HG03558 (cell line): ENCODE measurements around the gene RNF8.

Source experiments
- ATAC-seq: cut with Tn5 transposase; IDR thresholded peaks from one replicate; pipeline ENCODE4 v1.9.1; 2021; ENCODE audit warnings: moderate number of reproducible peaks; ENCODE audit not compliant: unreplicated experiment; ENCODE audit errors: extremely low read depth

RNF8 gene

DNA sequence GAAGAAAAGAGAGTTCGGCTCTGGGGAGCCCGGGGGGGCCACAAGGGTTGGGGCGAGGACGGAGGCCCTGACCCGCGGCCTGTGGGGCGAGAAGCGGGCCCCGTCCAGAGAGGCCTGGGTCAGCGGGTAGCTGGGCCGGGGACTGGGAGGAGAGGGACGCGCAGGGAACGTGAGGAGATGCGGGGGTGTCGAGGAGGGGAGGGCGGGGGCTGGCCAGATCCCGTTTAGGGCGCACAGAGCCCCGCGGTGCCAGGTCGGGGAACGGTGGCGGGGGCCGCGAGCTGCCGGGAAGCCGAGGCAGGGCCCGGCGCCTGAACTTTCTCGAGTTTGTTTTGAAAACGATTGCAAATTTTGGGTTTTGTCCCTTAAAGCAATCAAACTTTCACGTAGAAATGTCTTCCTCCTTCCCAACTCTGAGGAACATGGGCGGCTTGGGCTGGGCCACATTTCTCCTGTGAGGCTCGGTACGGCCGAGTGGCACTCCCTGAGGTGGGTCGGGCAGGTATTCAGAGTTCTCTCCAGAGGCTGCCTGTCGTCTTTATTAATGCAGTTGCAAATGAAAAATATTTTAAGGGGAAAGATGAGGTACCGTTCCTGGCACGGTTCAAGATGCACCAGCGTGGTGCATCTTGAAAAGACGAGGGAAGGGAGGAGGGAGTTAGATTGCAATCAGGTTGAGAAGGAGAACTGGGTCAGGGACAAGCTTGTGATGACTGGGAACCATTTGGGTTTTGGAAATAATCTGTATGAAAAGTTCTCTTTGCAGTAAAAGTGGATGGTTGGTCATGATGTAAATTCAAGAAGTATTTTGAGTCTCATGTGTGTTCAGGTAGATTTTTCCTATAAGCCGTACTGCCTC, 972 bp downstream of the RNF8 start:
- no peak for ATAC-seq

DNA sequence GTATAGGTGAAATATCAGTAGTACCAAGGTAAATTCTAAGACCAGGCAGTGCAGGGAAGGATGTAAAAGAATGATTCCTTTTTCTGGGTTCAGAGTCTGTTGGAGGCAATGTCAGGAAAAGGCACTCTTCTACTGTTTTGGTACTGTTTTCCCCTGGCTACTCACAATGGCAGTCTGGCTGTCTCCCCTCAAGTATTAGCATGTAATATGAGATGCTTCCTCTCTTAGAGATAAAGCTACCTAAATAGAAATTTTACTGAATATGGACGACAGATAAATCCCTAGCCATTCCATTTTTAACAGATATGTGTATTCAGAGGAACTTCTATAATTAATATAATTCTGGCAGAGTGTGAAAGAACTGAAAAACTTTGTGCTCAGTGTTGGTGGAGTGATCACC, 3.5 kb downstream of the RNF8 start:
- no peak for ATAC-seq

DNA sequence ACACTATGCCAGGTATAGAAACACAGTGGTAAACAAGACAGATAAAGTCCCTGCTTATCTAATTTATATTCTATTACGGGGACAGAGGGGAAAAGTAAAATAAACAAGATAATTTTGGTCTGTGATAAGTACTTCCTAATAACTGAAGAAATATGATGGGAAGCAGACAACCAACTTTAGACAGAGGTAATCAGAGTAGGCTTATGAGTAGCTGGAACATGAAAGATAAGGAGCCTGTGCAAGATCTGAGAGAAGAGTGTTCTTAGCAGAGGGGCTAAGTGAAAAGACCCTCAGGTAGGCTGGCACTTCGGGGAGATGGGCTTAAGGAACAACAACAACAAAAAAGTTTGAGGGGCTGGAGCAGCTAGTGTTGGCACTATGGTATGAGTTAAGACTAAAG, 4.1 kb downstream of the RNF8 start:
- ATAC-seq: no peak

DNA sequence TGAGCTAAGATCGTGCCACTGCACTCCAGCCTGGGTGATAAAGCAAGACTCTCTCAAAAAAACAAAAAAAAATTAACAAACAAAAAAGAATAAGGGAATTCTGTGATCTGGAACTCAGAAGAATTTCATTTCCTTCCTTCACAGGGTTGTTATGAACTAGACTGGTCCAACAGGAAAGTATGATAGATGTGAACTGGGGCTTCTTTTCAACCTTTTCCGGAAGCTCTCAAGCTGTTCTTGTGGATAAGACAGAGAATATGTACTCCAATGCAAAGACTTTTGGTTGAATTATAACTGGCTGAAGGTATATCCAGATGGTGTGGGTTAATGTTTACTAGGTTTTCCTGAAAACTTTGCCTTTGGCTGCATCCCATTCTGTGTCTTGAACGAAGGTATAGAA, 5.3 kb downstream of the RNF8 start:
- no peak for ATAC-seq

DNA sequence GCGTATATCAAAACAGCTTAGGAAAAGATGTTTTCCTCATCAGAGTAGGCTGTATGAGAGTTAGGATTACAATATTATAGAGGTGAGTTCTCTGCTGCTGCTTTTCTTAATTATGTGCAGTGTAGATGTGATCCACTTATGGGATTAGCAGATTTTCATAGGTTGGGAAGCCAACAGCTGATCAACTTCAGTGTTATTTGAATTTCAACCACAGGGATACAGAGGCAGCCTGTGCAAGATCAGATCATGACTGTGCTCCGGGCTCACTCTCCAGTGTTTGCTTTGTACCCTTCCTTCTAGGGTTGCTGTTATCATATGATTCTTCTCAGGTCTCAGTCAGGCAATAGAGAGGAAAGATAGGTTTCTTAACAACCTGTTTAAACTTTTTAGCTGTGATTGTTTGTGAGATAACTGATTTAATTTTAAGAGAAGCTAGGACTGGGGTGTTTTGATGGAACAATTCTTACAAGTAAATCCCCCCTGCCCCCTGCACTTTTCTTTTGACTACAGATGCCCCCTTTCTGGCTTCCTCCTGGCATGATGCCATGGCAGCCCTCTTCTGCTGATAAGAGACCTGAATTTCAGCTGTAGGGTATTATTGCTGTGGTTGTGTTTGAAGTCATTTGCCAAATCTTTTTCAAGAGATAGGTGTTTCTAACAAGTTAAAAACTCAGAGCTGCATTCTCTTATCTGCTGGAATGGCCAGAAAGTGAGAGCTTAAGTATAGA, 8.5 kb downstream of the RNF8 start:
- ATAC-seq: no peak

DNA sequence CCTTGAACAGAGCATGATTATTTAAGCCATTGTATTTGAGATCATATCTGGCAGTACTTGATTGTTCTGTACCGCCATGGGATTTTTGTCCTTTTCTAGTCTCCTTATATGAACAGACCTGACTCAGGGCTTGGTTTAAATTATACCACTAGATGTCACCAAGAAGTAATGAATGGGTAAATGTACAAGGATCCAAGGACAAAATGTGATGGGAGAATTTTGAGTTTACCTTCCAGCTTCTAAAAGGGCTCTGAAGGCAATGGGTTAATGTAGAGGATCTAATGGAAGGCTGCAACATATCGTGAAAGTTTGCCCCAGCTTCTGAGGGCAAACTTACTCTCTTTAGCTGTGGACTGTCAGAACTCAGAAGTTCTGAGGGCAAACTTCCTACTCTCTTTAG, 12.0 kb downstream of the RNF8 start:
- no peak for ATAC-seq

DNA sequence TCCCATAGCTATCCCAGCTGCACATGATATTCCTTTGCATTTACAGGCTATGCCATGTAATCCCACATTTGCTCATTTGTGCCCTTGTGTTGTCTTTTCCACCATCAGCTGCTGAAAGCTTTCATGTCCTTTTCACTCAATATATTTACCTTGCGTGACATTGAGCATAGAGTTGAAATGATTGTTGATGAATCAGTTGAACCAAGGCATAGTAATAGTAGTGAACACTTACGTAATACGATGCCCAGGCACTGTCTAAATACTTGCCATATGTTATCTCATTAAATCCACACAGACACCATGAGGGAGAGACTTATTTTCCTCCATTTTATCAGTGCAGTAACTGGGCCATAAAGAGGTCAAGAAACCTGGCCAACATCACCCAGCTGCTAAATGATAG, 13.1 kb downstream of the RNF8 start:
- ATAC-seq: no peak

DNA sequence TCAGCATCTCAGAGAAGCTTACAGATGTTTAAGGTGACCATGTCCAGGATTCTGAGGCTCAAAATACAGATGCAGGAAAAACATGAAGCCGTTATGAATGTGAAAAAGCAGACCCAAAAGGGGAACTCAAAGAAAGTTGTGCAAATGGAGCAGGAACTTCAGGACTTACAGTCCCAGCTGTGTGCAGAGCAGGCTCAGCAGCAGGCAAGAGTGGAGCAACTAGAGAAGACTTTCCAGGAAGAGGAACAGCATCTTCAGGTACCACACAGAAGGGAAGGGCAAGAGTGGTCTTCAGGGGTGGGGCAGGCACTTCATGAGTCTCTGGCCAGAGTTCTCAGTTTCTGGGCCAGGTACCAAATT, 15.2 kb downstream of the RNF8 start:
- ATAC-seq: no peak

DNA sequence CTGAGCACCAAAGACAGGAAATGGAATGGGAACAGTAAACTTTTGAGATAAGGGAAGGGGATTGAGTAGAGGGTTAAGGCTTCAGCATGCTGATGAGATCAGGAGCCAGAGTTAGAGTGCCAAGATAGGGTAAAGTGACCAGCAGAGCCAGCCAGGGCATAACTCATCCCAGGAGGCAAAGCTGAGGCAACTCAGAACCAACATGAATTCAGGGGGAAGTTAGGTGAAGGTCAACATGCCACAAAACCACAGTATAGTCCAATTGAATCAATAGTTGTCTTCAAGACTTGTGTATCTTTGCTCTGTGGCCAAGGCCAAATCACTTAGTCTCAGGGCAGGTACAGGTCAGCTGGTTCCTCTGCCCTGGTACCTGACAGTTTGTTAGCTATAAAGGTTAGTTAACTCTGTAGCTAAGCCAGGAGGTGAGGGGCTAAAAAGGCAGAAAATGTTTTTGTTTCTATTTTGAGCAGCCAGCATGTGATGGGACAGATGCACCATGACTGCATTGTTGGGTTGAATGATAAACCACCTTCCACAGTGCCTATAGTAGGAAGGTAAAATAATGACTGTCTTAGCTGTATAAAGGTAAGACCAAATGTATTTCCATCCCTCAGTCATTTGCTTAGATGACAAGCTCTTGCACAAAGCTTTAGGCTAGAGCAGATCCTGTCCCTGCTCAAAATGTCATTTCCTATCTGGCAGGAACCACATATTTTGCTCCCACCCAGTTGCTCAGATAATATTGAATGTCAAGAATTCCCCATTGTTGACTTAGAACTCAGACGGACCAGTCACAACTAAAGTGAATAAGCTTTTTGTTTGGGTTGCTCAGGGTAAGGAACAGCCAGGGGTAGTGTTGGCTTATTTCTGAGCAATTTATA, 15.8 kb downstream of the RNF8 start:
- no peak for ATAC-seq

DNA sequence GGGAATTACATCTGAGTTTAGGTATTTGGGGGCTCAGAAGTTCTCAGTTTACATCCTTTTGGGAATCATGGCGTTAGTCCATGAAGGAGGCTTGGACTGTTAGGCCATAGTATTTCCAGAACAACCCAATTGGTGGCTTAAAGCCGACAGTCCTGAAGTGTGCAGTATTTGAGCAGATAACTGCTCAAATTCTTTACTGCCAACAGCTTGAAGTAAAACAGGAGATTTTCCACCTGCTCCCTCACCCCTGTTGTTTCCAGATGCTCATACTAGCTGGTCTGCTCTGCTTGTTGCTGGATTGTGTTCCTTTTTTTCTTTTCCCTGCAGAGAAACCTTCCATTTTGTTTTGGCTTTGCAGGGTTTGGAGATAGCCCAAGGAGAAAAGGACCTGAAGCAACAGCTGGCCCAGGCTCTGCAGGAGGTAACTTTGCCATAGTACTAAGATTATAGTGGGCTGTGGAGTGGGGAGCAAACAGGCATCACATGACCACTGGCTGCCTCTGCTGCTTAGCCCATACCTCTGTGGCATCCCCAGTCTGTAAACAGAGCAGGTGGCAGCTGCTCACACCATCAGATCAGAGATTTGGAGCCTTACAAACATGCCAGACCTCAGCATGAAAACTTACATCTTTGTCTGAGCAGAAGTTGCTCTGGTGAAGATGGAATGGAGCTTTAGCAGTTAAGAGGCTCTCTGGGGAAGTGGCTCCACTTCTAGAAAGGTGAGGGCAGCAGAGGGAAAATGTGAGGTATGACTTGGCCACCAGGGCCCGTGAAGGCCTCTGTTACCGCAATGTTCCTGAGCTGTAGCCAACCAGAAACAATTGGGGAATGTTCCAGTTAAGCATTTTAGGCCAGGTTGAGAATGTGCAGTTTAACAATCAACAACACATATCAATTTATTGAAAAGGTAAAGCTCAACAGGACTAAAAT, 17.6 kb downstream of the RNF8 start:
- no peak for ATAC-seq

DNA sequence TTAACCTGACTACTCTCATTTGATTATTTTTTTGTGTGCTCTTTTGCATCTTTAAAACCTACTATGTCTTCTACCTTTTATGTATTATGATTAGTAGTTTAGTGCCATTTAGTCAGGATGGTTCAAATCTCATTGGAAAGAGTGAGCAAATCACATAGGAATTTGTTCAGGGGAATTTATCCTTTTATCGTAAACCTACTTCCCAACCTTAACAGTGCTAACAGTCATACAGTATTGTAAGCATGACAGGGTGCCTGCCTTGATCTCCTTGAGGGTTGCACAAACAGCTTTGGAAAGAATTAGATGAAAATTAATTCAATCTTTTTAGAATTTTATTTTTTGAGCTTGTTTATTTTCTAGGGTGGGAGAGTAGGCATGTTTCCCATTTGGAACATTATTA, 18.3 kb downstream of the RNF8 start:
- no peak for ATAC-seq

DNA sequence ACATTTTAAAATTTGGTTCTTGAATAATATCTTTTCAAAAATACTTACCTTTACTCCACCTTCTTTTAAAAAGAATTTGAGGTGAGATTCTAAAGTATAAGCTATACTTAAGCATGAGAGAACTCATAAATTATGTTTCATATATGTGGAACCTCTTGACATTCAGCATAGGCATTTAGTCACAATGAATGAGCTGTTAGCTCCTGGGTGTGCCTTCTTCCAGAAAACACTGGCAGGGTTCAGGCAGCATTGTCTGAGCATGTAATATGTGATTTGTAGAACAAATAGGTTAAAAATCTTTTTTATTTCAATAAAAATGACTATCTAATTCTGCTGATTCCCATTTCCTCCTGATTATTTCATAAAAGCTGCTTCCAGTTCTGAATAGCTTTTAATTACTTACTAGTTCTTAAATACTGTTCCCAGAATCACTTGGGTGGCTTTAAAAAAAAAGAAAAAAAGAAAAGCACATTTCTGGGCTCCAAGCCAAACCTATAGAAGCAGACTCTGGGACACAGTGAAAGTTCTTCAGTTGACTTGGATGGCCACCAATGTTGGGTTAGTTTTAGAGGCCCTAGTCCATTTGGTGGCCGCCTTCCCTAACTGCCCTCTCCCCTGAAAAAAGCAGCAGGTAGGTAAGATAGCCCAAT, 20.2 kb downstream of the RNF8 start:
- no peak for ATAC-seq

DNA sequence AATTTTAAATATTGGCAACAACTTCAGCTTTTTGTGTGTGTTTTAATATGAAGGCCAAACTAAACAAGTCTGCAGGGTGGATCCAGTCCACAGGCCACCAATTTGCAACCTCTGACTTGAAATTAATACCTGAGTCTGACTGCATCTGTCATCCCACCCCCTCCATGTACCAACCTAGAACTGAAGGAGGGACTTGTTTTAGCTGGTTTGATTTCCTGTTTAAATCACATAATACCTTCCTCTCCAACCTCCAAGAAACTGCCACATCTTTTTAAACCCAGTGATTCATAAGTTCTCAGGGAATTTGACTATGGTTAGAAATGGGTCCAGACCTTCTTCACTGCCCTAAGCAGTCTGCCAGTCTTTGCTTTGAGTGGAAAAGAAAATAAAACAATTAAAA, 21.6 kb downstream of the RNF8 start:
- no peak for ATAC-seq

DNA sequence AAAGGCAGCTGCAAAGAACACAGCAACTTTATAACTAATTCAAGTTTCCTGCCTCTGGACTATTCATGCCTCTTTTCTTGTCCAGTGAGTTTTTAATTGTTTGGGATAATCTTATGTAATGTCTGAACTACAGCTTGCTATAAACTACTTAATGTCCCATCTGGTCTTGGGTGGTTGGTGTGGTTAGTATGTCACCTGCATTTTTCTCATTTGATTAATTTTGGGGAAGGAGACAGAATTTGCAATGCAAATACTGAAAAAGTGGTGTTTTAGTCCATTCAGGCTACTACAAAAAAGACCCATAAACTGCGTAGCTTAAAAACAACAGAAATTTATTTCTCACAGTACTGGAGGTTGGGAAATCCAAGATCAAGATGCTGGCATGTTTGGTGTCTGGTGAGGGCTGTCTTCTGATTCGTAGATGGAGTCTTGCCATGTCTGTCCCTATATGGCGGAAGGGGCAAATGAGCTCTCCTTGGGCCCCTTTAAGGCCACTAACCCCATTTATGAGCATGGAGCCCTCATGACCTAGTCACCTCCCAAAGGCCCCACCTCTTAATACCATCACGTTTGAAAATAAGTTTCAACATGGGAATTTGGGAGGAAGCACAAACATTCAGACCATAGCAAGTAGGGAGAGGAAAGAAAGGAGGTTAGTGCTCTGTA, 22.4 kb downstream of the RNF8 start:
- no peak for ATAC-seq

DNA sequence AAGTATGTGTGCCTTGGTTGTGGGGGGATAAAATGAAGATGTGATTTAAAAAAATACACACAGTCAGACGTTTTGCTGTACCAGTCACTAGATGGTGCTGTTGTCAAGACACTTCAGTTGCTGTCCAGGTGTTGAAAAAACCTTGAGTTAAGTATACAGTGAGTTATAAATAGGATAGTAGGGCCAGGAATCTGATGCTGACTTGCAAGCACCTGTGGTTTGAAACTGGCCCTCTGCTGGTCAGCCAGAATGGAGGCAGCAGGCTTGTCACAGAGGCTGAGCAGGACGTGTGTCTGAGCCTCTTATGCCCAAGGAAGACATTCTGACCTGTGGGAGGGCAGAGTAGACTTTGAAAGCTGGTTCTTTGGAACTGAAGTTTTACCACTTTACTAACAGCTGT, 27.8 kb downstream of the RNF8 start:
- no peak for ATAC-seq

DNA sequence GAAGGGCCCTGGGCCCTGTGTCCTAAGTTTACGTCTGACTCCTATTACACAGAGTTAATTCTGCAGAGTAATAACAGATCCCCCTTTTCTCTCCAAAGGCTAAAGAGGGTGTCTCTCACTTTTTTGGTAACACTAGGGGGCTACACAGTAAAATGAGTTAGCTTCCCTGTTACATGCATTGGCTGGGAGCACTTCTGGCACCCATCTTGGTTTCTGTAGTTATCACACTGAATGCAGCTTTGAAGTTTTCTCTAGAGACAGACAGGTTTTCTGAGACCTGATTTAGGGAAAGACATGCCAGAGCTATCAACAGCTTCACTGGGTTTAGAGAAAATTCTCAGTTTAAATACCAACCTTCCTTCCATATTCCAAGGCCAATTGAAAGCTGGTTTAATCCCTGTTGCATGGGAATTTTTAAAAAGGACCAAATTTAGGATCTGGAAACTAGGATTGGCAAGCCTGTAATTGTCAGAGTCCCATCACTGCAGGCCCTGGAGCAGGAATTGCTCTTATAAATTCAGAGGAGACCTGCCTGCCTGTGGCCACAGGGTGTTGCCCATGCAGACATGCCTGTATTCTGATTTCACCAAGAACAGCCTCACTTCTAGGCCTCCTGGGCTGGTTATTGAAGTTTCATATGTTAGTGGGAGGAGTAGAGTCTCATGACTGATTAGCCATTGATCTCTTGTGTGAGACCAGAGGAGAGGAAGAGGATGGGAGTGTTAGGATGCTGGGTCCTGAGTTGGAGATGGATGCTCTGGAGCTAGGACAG, 29.4 kb downstream of the RNF8 start:
- ATAC-seq: no peak

DNA sequence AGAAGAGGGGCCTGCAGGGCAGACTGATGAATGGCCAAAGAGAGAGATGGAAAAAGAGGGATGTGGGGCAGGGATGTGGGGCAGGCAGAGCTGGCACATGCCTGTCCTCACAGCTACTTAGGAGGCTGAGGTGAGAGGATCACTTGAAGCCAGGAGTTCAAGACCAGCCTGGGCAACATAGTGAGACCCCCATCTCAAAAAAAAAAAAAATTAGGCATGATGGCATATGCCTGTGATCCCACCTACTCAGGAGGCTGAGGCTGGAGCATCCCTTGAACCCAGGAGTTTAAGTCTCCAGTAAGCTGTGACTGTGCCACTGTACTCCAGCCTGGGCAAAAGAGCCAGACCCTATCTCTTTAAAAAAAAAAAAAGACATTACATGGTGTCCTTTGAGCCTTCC, 34.8 kb downstream of the RNF8 start:
- ATAC-seq: no peak

DNA sequence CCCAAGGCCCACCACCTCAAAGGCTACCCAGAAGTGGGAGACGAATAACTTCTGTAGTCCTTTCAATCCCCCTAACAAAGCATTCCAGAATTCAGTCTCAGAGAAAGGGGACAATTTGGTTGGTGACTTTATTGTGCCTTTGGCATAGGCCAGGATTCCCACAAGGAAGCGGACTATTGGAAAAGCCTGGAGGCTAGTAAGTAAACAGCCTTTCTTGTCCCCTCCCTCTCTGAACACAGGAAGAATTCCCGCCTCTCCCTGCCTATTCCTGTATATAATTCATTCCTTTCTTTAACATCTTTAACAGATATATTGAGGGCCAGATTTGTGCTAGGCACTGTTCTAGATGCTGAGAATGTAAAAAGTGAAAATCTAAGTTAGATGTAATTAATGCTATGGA, 36.1 kb downstream of the RNF8 start:
- ATAC-seq: no peak
